GM19328 (cell line): ENCODE data around the gene MT1A.

ENCODE experiments used
- ATAC-seq: cut with Tn5 transposase; IDR thresholded peaks from one replicate; pipeline ENCODE4 v1.9.1; 2021; ENCODE audit warnings: mild to moderate bottlenecking, moderate library complexity; ENCODE audit not compliant: unreplicated experiment

MT1A gene

DNA sequence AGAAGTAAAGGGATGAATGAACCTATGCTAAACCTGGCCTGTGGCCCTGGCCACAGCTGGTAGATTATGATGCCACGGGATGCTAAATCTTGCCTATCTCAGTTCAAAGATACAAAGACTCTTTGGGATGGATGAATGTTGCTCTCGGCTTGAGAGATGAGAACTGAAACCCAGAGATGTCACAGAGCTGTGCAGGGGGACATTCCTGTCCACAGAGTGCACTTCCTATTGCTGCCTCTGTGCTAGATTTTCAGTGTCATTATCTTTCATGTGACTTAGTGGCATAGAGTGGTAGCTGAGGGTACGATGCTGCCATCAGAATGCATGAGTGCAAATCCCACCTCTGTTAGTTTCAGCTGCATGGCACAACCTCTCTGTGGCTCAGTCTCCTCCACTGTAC is 8.3 kb upstream of the MT1A start:
- no peak for ATAC-seq

- no peak for ATAC-seq
These were observed 7.3 kb upstream of the MT1A start for GRCh38 chr16:56631197-56631596.

DNA sequence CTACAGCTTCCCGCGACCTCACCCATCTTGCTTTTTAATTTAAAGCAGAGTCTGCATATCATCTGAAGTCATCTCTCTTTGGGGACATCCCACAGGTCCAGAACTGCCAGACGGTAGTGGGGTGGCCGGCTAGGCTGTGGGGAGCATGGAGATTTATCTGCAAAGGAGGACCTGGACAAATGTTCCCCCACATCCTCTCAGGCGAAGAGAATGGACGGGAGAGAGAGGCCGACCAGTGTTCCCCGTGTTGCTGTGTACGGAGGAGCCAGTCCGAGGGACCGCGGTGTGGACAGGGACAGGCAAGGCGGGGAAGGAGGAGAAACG is 6.7 kb upstream of the MT1A start:
- no peak for ATAC-seq

GRCh38 chr16:56632156-56632847 is 6.2 kb upstream of the MT1A start, which contains the start of gene MT1M:
MT1M (plus strand) TSS chr16:56632659; CDS start chr16:56632732, 73 bp downstream.
- no peak for ATAC-seq

- ATAC-seq = no peak
These were observed 5.6 kb upstream of the MT1A start for GRCh38 chr16:56632848-56633365.

DNA sequence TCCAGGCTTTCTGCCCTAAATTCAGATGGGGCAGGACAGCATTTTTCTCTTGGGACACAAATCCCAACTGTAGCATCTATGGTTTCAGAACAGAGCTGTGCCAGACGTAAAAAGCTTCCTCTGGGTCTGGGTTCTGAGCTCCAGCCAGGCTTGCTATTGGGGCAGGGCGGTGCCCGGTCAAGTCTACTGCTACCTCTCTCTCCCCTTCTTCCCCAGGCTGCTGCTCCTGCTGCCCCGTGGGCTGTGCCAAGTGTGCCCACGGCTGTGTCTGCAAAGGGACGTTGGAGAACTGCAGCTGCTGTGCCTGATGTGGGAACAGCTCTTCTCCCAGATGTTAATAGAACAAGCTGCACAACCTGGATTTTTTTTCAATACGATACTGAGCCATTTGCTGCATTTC is 4.9 kb upstream of the MT1A start:
- no peak for ATAC-seq

DNA sequence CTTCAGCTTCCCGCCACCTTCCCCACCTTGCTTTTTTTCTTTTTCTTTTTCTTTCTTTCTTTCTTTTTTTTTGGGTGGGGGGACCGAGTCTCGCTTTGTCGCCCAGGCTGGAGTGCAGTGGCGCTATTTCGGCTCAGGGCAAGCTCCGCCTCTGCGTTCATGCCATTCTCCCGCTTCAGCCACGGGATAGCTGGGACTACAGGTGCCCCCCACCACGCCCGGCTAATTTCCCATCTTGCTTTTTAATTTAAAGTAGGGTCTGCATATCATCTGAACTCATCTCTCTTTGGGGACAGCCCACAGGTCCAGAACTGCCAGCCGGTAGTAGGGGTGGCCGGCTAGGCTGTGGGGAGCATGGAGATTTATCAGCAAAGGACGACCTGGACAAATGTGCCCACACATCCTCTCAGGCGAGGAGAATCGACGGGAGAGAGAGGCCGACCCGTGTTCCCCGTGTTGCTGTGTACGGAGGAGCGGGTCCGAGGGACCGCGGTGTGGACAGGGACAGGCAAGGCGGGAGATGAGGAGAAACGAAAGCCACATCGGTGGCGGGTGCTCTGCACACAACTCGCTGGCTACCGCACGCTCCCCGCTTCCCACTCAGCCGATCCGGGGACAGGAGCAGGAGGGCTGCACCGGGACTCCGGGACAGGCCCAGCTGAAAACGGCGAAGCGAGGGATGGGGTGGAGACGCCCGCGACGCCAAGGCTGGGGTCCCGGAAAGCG is 3.6 kb upstream of the MT1A start:
- ATAC-seq = no peak

DNA sequence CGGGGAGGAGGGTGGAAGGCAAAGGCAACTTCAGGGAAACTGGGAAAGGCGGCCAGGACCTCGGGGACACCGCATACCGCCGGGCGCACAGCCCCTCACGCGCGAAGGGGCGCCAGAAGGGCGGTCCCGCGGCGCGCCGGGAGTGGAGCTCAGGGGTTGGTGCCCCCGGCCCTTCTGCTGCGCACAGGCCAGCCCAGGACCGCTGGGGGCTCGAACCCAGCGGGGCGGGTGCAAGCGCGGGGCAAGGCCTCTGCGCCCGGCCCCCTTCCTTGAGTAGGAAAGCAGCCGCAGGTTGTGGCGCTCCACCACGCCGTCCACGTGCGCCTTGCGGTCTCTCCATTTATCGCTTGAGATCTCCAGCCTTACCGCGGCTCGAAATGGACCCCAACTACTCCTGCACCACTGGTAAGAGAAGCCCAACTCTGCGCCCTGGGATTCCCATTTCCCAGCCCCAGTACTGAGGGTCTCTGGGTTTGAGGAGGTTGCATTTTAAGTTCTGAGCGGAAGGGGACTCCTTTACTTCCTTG is 3.0 kb upstream of the MT1A start:
- ATAC-seq = no peak

DNA sequence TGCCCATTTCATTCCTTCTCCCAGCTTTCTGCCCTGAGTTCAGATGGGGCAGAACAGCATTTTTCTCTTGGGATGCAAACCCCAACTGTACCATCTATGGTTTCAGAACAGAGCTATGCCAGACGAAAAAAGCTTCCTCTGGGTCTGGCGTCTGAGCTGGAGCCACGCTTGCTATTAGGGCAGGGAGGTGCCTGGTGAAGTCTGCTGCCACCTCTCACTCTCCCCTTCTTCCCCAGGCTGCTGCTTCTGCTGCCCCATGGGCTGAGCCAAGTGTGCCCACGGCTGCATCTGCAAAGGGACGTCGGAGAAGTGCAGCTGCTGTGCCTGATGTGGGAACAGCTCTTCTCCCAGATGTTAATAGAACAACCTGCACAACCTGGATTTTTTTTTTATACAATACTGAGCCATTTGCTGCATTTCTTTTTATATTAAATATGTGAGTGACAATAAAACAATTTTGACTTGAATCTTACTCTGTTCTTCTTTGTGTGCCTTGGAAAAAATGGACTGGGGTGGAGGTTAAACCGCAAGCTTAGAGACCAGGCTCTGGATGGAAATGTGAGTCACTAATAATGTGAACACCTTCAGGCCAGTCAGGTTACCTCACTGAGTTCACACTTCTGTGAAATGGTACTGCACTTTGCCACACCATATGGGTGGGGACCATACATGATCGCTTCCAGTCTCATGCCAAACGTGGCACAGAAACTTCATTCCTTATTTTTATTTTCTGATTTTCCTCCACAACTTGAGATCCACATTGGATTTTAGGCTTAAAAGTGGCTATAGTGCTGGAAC is 1.7 kb upstream of the MT1A start:
- no peak for ATAC-seq

- ATAC-seq = no peak
These were observed 579 bp downstream of the MT1A start for GRCh38 chr16:56639045-56639444.

- ATAC-seq = no peak
These were observed 1.6 kb downstream of the MT1A start for GRCh38 chr16:56640076-56640475.

GRCh38 chr16:56641166-56641565 is 2.7 kb downstream of the MT1A start:
- no peak for ATAC-seq

DNA sequence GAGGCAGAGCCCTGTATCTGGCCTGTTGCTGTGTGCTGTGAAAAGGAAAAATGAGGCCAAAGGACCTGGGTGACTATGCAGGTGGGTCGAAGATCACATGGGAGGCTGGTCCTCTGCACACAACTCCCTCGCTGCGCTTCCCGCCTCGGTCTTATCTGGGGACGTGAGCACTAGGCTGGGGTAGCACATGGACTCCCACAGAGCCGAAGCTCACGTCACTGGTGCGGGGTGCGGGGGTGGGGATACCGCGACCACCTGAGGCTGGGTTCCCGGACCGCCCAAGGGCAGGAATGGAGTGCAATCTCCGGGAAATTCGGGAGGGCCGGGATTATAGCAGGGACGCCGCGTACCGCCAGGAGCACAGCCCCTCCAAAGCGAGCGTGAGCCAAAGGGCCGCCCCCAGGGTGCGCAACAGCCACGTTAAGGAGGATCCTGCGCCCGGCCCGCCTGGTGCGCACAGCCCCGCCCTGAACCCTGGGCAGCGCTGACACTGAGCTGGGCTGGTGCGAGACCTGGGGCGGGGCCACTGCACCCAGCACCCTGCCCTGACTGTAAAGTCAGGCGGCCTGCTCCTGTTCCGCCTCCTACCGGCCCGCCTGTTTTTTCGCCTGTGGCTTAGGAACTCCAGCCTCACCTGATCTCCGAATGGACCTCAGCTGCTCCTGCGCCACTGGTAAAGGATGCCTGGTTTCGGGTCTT is 4.8 kb downstream of the MT1A start:
- ATAC-seq = no peak

GRCh38 chr16:56643833-56644232 is 5.4 kb downstream of the MT1A start:
- ATAC-seq = no peak

DNA sequence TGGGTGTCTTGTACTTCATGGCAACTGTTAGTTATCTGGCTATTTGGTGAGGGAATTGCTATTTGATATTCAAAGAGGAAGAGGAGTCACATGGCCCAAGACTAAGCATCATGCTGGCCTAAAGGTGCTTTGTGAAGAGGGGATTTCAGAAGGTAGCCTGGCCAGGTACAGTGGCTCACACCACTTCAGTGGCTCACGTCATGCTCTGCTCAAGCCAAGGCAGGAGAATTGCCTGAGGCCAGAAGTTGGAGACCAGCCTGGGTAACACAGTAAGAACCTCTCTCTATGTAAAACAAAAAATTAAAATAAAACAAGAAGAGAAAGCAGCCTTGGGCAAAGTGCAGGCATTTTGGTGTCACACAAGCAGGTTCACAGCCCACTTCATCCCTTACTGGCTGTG is 6.8 kb downstream of the MT1A start:
- ATAC-seq = no peak

DNA sequence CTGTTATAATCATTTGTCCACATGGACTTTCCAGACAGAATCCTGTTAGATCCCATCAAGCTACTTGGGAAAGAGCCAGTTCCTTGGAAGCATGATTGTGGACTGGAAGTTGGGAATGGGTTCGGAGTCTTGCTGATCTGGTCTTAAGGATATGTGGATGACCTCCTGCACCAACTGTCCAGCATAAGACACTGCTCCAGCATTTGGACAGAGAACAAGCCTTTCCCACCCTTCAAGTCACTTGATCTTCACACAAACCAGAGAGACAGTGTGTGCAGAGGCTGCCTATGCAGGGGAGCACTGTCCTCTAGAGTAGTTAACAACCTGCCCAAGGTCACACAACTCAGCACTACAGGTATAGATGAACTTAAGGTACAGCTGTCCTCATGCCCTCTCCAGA is 7.4 kb downstream of the MT1A start:
- no peak for ATAC-seq

DNA sequence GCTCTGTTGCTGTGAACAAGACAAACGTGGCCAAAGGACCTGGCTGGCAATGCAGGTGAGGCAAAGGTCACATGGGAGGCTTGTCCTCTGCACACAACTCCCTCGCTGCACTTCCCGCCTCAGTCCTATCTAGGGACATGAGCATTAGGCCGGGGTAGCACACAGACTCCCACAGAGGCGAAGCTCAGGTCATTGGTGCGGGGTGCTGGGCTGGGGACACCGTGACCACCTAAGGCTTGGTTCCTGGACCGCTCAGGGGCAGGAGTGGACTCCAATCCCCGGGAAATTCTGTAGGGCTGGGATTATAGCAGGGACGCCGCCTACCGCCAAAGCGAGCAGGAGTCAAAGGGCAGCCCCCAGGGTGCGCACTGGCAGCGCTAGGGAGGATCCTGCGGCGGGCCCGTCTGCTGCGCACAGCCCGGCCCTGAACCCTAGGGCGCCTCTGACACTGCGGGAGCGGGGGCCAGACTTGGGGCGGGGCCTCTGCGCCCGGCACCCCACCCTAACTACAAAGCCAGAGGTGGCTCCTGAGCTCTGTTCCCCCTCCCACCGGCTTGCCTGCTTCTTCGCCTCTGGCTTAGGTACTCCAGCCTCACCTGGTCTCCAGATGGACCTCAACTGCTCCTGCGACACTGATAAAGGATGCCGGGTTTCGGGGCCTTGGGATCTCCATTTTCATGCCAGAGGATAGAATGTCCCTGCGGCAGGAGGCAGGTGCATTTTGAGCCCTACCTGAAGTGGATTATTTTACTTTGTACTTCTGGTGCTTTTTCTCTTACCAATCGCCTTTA is 9.4 kb downstream of the MT1A start:
- ATAC-seq = no peak

GRCh38 chr16:56649271-56649670 is 10.8 kb downstream of the MT1A start:
- no peak for ATAC-seq

DNA sequence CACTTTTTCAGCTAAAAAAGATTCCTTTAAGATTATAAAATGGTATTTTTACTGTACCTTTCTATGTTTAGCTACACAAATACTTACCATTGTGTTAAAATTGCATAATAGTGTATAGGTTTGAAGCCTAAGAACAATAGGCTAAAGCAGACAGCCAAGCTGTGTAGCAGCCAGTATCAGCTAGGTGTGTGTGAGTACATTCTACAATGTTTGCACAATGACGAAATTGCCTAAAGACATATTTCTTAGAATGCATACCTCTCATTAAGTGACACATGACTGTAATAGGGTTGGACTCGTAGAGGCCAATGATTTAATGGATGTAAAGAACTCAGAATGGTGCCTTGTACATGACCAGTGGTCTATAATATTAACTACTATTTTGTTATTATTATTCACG is 11.4 kb downstream of the MT1A start:
- ATAC-seq = no peak

- no peak for ATAC-seq
These were observed 13.1 kb downstream of the MT1A start, which contains the start of gene MT1B for GRCh38 chr16:56651586-56651985. MT1B (plus strand) TSS chr16:56651886; CDS start chr16:56651954, 68 bp downstream.
